ENCODE data around the gene LAMA2.

DNA sequence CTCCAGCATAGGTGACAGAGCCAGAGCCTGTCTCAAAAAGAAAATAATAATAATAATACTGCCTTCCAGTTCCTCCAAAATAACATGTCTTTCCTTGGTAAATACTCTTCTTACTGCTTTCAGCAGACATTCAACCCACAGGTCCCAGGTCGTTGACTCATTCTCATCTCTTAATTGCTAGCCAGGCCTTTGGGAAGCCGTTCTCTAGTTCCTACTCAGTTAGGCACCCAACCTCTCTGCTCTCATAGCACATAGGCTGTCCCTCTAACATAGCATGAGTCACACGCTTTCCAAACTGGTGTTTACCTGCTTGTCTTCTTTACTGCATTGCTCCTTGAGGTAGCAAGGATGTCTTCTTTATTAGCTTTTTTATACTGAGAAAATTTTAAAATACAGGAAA, 98.8 kb downstream of the LAMA2 start:
- TF ChIP-seq, protein P1, sequence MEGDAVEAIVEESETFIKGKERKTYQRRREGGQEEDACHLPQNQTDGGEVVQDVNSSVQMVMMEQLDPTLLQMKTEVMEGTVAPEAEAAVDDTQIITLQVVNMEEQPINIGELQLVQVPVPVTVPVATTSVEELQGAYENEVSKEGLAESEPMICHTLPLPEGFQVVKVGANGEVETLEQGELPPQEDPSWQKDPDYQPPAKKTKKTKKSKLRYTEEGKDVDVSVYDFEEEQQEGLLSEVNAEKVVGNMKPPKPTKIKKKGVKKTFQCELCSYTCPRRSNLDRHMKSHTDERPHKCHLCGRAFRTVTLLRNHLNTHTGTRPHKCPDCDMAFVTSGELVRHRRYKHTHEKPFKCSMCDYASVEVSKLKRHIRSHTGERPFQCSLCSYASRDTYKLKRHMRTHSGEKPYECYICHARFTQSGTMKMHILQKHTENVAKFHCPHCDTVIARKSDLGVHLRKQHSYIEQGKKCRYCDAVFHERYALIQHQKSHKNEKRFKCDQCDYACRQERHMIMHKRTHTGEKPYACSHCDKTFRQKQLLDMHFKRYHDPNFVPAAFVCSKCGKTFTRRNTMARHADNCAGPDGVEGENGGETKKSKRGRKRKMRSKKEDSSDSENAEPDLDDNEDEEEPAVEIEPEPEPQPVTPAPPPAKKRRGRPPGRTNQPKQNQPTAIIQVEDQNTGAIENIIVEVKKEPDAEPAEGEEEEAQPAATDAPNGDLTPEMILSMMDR (conservative IDR thresholded peaks at IDR 0.05 in 1 of 2, IDR thresholded peaks at IDR 0.05 in 1 of 2; ENCODE audit: low read depth in 1 of 2, low read length in 2 of 2), result no peak
- TF ChIP-seq EZH2 (IDR thresholded peaks at IDR 0.05; ENCODE audit: low read length, missing control alignments), result no peak

Data from fibroblast of lung (primary cell).